GM21360 (cell line): Measurements from ENCODE around the gene EMP1.

Source experiments
- ATAC-seq: cut with Tn5 transposase; IDR thresholded peaks from one replicate; pipeline ENCODE4 v1.9.1; 2021; ENCODE audit warnings: mild to moderate bottlenecking, moderate library complexity; ENCODE audit not compliant: unreplicated experiment

EMP1 gene

DNA sequence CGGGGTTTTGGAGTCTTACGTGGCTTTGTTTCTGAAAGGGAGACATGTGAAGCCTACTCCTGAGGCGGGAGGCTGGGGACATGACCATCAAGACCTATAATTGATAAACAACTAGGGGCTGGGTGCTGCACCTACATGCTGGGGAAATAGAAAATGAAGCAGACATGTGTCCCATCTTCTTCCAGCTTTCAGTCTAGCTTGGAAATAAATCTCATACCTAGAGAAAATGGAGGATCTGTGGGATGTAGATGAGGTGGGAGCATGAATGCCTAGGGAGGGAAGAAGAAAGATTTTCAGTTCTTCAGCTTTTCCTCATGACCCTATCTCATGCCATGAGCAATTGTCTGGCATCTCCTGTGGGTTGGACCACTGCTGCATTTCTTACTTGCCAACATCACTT, 22.1 kb downstream of the EMP1 start:
- no peak for ATAC-seq

DNA sequence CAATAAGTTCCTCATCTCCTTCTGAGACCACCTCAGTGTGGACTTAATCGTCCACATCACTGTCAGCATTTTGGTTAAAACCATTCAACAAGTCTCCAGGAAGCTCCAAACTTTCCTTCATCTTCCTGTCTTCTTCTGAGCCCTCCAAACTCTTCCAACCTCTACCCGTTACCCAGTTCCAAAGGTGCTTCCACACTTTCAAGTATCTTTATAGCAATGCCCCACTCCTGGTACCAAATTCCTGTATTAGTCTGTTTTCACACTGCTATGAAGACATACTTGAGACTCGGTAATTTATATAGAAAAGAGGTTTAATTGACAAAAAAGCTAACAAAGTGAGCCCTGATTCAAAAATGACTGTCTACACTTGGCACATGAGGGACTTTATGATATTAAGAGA, 22.8 kb downstream of the EMP1 start:
- ATAC-seq: no peak

DNA sequence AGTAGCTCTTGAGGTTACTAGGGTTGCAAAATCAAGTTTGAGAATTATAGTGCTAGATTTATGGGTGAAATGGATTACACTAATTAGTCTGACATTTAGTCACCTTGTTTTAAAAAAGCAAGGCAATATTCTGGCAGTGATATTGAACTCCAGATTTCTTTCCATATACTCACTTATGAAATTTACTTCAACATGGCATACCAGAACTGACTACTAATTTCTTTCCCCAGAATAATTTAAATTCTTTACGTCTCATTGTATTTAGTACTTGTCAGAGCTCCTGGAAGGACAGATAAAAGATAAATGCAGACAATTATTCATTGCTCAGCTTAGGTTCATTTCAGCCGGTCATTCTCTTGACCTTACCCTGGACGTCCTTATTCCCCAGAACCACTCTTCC, 24.3 kb downstream of the EMP1 start:
- no peak for ATAC-seq

DNA sequence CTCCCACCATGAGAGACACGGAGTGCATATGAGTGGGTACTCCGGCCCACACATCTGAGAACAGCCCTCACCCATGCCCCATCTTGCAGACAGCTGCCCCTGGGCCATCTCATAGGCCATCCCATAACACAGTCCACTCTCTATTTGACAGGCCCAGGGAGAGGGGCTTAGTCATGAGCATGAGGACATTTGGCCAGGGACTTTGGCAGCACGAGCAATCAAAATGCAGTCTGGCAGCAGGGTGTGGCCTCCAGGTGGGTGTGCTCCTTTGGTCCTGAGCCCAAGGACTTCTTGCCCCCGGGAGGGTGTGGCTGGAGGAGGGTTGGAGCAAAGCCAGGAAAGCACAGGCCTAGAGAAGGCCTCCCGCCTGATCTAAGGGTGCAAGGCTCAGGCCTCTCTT, 25.6 kb downstream of the EMP1 start:
- no peak for ATAC-seq

DNA sequence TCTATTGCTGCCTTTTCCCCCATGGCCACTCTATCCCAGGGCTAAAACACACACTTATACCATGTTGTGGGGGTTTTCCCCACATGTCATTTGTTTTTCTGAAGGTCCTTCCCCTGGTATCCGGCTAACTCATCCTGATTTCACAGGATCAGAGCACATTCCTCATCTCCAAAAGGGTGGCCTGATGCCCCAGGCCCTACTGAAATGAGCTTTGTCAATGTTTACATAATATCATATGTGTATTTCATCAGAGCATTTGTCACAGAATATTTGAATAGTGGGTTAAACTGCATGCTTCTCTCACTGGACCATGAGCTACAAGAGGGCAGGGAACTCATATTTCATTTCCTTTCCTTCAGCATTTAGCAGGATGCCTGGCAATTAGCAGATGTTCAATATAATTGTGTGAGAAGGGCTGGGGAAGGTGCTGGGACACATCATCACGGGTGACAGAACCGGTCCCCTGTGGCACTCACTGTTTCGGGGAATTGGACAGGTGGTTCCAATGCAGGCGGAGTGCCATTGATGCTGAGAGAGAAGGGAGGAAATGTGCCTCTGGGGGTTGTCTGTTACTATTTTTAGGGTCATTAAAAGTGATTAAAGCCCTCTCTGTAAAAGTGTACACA, 26.8 kb downstream of the EMP1 start:
- ATAC-seq: no peak

DNA sequence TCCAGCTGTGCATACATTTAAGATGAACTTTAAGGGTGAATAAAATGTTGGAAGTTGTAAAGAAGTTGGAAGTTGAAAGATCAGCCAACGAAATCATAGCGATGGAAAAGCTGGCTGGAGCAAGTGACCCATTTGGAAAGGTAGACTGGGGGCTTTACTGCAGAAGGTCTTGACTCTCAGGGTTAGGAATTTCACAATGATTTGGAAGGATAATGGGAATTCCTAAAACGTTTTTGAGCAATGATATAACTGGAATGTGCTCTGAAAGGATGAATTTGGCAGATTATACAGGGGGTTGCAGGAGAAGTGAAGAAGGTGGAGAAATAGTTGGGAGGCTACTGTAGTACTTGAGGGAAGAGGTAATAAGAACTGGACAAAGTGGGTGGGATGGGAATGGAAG, 27.4 kb downstream of the EMP1 start:
- no peak for ATAC-seq

DNA sequence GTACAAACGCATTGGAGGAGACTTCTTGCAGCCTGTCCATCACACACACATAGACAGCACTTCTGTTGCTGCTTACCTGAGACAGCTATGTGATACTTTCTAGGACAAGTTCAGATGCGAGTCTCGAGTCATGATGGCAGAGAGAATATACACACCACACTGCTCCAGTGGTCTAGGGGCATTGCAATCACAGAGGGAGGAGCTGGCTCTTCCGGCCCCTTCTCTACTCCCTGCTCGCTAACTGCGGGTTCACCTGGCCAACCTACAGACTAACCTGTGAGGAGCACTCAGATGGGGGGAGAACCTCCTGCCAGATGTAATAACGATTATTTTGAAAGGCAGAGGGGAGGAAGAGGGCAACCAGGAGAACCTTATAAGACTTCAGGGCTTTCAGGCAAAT, 30.7 kb downstream of the EMP1 start:
- no peak for ATAC-seq

DNA sequence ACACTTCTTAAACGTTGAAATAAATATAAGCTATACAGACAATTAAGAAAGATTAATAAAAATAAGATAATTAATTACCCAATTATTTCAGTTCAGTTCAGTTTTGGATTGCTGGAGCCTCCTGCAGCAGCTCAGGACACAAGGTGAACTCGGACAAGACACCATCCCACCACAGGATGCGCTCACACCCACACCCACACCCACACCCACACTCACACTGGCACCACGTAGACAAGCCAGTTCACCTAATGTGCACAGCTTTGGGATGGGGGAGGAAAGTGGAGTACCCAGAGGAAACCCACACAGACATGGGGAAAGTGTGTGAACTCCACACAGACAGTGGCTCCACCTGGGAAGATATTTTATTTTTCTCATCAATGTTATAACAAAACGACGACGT, 32.1 kb downstream of the EMP1 start:
- ATAC-seq: no peak

DNA sequence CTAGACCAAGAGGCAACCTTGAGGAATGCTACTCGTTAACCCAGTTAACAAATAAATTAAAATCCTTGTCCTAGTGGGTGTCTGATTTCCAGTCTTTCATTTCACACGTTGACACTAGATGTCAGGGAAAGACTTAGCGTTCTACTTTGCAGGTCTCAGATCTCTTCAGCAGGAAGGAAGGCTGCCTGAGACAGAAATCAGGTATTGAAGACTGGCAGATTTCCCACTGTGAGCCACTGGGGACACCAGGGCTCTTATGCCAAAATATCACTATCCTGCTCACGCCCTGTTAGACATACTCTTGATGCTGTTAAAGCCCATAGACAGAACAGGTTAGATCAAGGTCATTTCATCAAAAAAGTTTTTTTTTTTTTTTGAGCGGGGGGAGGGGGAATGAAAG, 33.0 kb downstream of the EMP1 start:
- ATAC-seq: no peak

DNA sequence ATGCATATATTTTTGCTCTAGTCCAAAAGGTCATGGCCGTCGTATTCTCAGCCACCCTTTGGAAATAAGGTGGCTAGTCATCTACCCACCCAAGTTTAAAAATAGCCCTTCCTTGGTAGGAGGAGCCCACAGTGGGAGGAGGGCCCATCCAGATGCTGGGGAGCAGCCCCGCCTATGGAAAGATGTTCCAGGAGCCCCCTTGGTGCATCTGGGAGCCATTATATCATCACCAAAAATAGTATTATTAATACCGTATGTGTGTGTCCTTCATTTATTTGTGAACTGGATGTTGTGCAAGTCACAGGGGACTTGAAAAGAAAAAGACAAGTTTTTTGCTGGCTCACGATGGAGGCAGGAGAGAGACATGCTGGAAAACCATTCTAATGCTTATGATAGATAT, 34.0 kb downstream of the EMP1 start:
- no peak for ATAC-seq

DNA sequence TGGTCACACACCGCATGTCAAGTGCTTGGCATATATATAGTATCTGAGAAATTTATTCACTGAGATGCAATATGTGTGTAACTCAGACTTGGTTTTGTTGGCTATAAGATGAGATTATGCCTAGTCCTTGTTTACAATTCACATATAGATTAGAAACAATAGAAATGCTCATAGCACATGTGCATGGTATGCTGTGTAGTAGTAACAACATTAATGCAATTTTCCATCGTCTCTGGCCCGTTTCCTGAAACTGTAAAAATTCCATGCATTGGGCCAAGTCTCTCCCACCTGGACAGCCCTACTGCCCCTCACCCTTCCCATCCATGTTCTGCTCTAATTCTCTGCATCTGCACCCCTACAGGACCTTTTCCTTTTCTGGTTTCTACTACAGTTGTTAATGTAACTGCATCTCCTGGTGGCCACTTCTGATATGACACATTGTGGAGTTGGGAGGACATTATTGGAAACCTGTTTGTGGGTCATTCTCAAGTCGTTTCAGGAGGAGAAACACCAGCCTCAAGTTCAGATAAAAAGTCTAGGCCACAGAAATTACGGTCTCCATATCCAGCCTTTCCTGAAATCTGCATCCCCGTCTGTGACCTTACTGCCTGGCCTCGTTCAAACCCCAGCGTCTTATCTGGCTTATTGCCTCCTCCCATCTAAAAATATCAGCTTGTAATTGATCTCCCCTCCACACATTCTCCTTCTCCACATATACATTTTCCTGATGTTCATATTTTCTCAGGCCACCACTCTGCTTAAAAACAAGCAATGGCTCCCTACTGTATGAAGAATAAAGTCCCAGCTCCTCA, 37.5 kb downstream of the EMP1 start:
- ATAC-seq: no peak

DNA sequence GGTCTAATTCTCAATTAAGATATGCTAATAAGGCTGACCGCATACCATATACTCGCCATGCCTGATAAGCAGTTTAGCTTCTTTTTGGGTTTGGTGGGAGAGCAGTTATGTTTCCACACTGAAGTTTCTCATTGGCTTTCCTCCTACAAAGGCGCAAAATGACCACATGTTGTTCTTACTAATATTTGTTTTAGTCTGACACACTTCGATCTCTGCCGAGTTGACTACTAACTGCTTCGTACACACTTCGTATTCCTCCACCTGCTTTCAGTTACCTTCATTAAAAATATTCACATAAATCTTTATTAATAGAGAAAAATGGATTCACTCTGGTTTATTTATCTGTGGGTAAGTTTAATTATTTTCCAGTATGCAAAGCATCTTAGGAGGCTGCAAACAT, 41.7 kb downstream of the EMP1 start:
- ATAC-seq: no peak

DNA sequence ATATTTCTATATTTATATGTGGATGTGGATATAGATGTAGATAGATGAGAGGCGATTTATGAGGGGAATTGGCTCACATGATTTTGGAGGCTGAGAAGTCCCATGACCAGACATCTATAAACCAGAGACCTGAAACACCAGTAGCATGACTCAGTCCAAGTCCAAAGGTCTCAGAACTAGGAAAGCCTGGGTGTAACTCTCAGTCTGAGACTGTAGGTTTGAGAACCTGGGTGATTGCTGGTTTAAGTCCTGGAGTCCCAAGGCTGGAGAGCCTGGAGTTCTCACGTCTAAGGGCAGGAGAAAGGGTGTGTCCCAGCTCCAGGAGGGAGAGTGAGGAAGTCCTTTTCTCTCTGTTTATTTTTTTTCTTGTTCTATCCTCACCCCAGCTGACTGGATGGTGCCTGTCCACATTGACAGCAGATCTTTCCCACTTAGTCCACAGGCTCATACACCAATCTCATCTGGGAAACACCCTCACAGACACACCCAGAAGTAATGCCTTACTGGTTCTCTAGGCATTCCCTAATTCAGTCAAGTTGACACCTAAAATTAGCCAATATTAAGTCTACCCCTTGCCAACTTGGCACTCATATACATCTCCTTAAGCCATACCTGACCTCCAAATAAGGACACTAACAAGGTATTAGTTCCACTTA, 45.4 kb downstream of the EMP1 start:
- ATAC-seq: no peak

DNA sequence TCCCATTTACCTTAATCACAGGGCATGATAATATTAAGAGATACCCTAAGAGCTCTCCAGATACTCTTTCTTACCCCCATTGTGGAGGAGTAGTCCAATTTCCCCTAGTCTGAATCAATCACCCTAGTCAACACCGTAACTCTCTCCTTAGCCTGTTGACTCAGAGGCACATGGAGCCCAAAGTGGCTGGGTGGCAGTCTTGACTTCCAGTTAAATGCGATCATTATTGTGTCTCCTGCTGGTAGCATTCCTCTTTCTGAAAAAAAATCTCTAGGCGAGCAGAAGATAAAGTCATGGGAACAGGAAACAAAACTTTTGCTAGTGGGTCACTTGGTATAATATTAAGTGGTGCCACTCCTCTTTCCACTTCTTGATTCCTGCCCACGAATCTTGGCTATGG, 46.4 kb downstream of the EMP1 start:
- ATAC-seq: no peak

DNA sequence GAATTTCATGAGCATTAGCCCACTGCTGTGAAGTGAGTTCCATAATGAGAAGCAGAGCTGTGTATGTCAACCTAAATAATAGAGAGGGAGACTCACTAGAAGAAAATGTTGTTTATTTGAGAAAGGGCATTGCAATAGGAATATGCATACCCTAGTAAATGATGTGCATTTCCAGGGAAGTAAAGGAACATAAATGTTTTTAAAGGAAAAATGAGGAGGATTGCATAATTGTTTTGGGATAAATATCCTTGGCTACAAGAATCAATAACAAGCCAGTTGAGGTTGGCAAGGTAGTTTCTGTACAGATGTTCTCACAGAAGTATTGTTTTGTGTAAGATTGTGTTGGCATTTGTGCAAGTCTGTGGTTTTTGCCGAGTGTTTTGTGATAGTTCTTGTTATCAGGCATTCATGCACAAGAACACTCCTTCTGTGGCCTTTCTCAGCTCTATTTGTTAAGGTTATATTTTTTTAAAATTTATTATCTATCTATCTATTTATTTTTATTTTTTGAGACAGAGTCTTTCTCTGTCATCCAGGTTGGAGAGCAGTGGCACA, 47.1 kb downstream of the EMP1 start:
- no peak for ATAC-seq

DNA sequence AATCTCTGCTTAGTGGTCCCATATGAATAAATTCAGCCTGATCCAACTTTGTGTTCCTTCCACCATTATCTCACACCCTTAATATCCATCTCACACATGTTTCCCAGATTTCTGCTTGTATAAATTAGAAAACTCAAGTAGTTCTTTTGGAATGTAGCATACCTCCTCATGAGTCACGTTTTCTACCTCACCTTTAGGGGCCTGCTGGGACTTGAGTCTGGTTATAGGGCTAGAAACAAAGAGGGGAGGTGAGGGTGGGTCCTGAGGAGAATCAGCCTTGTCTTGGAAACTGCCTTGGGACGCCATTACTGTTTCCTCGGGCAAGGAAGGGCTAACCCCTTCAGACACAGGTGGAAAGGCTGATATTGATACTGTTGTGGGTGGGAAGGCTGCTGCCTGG, 51.1 kb downstream of the EMP1 start:
- no peak for ATAC-seq

DNA sequence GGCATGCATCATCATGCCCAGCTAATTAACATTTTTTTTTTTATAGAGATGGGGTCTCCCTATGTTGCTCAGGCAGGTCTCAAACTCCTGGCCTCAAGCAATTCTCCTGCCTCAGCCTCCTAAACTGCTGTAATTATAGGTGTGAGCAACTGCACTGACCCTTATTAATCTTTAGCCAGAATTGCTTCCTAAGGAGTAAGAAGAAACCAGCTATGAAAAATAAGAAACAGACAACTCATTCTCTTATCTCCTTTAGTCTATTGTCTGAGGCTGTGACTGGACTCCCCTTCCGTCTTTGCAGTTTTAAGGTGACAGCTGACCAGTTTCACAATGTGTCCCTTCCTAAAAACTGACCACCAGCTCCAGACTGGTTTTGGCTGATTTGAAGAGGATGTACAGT, 52.4 kb downstream of the EMP1 start:
- ATAC-seq: no peak

DNA sequence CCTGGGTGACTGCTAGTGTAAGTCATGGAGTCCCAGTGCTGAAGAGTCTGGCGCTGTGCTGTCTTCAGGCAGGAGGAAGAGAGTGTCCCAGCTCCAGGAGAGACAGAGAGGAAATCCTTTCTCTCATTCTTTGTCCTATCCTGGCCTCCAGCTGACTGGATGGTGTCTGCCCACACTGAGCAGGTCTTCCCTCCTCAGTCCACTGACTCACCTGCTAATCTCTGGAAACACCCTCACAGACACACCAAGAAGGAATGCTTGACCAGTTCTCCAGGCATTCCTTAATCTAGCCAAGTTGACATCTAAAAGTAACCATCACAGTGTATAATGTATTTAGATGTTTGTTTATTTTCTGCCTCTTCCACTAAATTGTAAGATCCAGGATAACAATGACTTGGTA, 53.9 kb downstream of the EMP1 start:
- ATAC-seq: no peak

DNA sequence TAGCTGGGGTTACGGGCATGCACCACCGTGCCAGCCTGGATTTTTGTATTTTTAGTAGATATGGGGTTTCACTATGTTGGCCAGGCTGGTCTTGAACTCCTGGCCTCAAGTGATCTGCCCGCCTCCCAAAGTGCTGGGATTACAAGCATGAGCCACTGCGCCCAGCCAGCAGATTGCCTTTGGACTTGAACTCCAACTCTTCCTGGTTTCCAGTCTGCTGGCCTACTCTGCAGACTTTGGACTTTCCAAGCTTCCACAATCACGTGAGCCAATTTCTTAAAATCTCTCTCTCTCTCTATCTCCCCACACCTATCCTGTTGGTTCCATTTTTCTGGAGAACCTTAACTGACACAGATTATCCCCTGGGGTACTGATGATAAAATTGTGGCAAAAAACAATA, 55.0 kb downstream of the EMP1 start:
- ATAC-seq: no peak

DNA sequence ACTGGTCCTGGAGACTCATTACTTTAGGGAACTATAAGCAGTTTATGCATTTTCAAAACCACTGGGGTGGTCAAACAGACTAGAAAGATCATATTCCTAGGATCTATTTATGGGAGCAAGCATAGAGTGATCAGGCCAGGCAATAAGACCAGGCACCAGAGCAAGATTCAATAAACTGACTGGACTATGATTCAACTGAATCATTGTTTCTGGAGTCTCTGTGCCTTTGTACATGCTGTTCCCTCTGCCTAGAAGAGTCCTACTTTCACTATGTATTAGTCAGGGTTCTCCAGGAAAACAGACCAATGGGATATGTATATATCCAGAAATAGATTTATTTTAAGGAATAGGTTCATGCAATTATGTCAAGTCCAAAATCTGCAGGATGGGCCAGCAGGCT, 55.5 kb downstream of the EMP1 start:
- ATAC-seq: no peak

DNA sequence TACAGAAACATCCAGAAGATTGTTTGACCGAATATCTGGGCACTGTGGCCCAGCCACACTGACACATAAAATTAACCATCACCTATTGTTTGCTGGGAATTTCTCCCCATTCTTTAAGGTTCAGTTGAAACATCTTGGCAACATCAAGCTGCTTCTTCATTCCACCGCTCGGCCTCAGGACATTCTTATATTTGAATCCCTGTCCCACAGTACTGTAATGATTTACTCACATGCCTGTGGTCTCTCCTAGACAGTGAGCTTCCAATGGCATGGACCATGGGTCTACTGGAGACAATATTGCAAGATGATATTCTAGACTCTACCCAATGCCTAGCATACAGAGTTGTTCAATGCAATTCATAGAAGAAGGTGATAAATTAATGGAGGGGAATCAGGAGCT, 56.1 kb downstream of the EMP1 start:
- ATAC-seq: no peak
